IPS-NIHi7 (cell line): ENCODE results near the gene NOS3.
A peak's percentile ranks its signal among the peaks of the same experiment; 100 is the strongest.

Source experiments
- DNase-seq: peaks from one replicate; pipeline ENCODE4 v3.0.0; 2012; ENCODE audit warnings: mixed read lengths; ENCODE audit errors: extremely low spot score

NOS3 gene

GRCh38 chr7:150952331-150953050, 38.3 kb upstream of the NOS3 start:
- no peak for DNase-seq

- no peak for DNase-seq
Observed at GRCh38 chr7:150953061-150953997, 37.5 kb upstream of the NOS3 start.

- no peak for DNase-seq
Observed at GRCh38 chr7:150954201-150954985, 36.4 kb upstream of the NOS3 start.

- DNase-seq: no peak
Observed at GRCh38 chr7:150954986-150955518, 35.8 kb upstream of the NOS3 start.

- DNase-seq: peak; percentile 72
Observed at GRCh38 chr7:150955519-150956394, 35.1 kb upstream of the NOS3 start.

- no peak for DNase-seq
Observed at GRCh38 chr7:150956395-150957132, 34.3 kb upstream of the NOS3 start.

- DNase-seq: no peak
Observed at GRCh38 chr7:150957133-150958020, 33.4 kb upstream of the NOS3 start.

GRCh38 chr7:150958062-150958552, 32.7 kb upstream of the NOS3 start:
- no peak for DNase-seq

GRCh38 chr7:150958597-150958996, 32.2 kb upstream of the NOS3 start:
- no peak for DNase-seq

GRCh38 chr7:150959081-150959480, 31.7 kb upstream of the NOS3 start:
- no peak for DNase-seq

- no peak for DNase-seq
Observed at GRCh38 chr7:150959739-150960734, 30.8 kb upstream of the NOS3 start.

- no peak for DNase-seq
Observed at GRCh38 chr7:150961510-150962289, 29.1 kb upstream of the NOS3 start.

- no peak for DNase-seq
Observed at GRCh38 chr7:150962290-150962552, 28.6 kb upstream of the NOS3 start.

- peak; percentile 90 for DNase-seq
Observed at GRCh38 chr7:150962553-150963399, 28.0 kb upstream of the NOS3 start.

- DNase-seq: no peak
Observed at GRCh38 chr7:150963707-150964559, 26.9 kb upstream of the NOS3 start.
